T-helper 1 cell treated with Interleukin-12 subunit alpha and Interleukin-12 subunit beta and Interleukin-4 antibody, amounts not matched to agents 30 μg/mL and 1 μg/mL, for 36 hours (primary cell): Measurements from ENCODE around the gene CPNE2.

Experiments used
- H3K27ac Mint-ChIP-seq: one replicate; pipeline ENCODE4 v1.8.0; 2021; ENCODE audit warnings: mild to moderate bottlenecking, mixed read lengths
- H3K27me3 Mint-ChIP-seq: one replicate; pipeline ENCODE4 v1.8.0; 2021; ENCODE audit warnings: low read depth, mixed read lengths
- H3K36me3 Mint-ChIP-seq: one replicate; pipeline ENCODE4 v1.8.0; 2021; ENCODE audit warnings: low read depth, mixed read lengths
- H3K4me1 Mint-ChIP-seq: one replicate; pipeline ENCODE4 v1.8.0; 2021; ENCODE audit warnings: low read depth, mixed read lengths
- H3K4me3 Mint-ChIP-seq: one replicate; pipeline ENCODE4 v1.8.0; 2021; ENCODE audit warnings: mild to moderate bottlenecking, moderate library complexity, mixed read lengths
- H3K9me3 Mint-ChIP-seq: one replicate; pipeline ENCODE4 v1.8.0; 2021; ENCODE audit warnings: mixed read lengths

CPNE2 gene

GRCh38 chr16:57115514-57116182, 23.3 kb downstream of the CPNE2 start:
- no peak overlapping the region for H3K27ac Mint-ChIP-seq
- no peak overlapping the region for H3K4me3 Mint-ChIP-seq
- no peaks in the 10 kb centered on the region for H3K27me3 Mint-ChIP-seq
- H3K4me1 Mint-ChIP-seq = no peaks in the 10 kb centered on the region
- no peaks in the 10 kb centered on the region for H3K36me3 Mint-ChIP-seq
- H3K9me3 Mint-ChIP-seq = no peaks in the 10 kb centered on the region

DNA sequence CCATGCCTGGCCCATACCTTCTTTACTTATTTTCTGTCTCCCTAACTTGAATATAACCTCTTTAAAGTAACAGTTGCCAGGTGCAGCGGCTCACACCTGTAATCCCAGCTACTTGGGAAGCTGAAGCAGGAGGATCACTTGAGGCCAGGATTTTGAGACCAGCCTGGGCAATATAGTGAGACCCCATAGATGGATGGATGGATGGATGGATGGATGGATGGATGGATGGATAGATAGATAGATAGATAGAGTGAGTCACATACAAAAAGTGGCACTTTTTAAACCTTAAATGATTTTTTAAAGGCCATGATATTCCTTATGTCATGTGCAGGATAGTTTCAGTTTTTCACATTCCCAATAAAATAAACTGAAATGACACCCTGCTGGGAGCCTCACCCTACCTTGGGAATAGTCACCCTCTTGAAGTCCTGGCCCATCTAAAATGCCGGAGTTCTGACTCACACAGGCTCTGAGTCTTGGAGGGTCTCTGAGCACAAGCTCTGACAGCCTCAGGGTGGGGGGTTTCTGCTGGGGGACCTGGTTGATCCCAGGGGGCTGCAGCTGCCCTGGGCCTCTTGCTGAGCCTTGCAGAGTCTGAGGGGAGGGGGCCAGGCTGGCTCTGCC, 26.2 kb downstream of the CPNE2 start:
- H3K4me1 Mint-ChIP-seq = peaks cover 1% of the 10 kb centered on the region
- H3K27ac Mint-ChIP-seq = no peak overlapping the region
- peaks cover 3% of the 10 kb centered on the region for H3K36me3 Mint-ChIP-seq
- H3K27me3 Mint-ChIP-seq = no peaks in the 10 kb centered on the region
- H3K4me3 Mint-ChIP-seq = no peak overlapping the region
- no peaks in the 10 kb centered on the region for H3K9me3 Mint-ChIP-seq

DNA sequence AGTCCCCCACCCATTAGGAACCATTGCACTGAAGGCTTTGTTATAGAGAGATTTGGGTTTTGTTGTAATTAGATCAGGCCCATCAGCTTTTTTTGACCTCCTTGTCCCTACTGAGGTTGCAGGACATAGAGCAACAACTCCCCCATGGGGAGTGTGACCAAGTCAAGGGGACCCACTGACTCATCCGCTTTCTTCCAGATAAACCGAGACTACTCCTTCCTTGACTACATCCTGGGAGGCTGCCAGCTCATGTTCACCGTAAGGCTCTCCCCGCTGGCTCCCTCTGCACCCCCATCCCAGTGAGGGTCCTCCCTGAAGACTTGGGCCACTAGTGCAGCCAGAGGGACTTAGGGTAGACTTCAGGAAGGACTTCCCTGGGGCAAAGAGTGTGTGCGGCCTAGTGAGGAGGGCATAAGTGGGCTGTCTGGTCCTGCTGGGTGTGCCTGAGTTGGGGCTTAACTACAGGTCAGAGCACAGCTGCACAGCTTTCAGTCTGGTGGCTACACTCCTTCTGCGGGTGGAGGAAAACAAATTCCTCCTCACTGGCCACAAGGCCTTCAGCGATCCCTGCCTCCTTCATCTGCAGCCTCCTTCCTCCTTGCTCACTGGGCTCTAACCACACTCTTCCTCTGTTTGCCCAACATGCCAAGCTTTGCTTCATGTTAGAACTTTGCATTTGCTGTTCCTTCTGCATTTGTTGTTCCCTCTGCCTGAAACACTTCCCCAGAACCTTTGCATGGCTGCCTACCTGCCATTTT, 31.0 kb downstream of the CPNE2 start:
- Mint-ChIP-seq H3K36me3 (peaks cover 3% of the 10 kb centered on the region), H3K4me1 (peaks cover 30% of the 10 kb centered on the region), H3K9me3 (no peaks in the 10 kb centered on the region), H3K27ac (peak overlapping the region; percentile 15), H3K27me3 (no peaks in the 10 kb centered on the region), H3K4me3 (no peak overlapping the region)

- Mint-ChIP-seq H3K36me3 (peaks cover 3% of the 10 kb centered on the region), H3K27ac (peak overlapping the region; percentile 15), H3K27me3 (no peaks in the 10 kb centered on the region), H3K4me1 (peaks cover 37% of the 10 kb centered on the region), H3K9me3 (no peaks in the 10 kb centered on the region), H3K4me3 (no peak overlapping the region)
These were observed 31.7 kb downstream of the CPNE2 start for GRCh38 chr16:57123974-57124674.

GRCh38 chr16:57125376-57125775, 33.0 kb downstream of the CPNE2 start:
- H3K4me1 Mint-ChIP-seq = peaks cover 39% of the 10 kb centered on the region
- H3K9me3 Mint-ChIP-seq = no peaks in the 10 kb centered on the region
- H3K4me3 Mint-ChIP-seq = no peak overlapping the region
- H3K36me3 Mint-ChIP-seq = peaks cover 3% of the 10 kb centered on the region
- H3K27me3 Mint-ChIP-seq = no peaks in the 10 kb centered on the region
- no peak overlapping the region for H3K27ac Mint-ChIP-seq

GRCh38 chr16:57125969-57126368, 33.6 kb downstream of the CPNE2 start:
- H3K27me3 Mint-ChIP-seq = no peaks in the 10 kb centered on the region
- peaks cover 42% of the 10 kb centered on the region for H3K4me1 Mint-ChIP-seq
- no peak overlapping the region for H3K4me3 Mint-ChIP-seq
- H3K9me3 Mint-ChIP-seq = no peaks in the 10 kb centered on the region
- no peak overlapping the region for H3K27ac Mint-ChIP-seq
- peaks cover 3% of the 10 kb centered on the region for H3K36me3 Mint-ChIP-seq

DNA sequence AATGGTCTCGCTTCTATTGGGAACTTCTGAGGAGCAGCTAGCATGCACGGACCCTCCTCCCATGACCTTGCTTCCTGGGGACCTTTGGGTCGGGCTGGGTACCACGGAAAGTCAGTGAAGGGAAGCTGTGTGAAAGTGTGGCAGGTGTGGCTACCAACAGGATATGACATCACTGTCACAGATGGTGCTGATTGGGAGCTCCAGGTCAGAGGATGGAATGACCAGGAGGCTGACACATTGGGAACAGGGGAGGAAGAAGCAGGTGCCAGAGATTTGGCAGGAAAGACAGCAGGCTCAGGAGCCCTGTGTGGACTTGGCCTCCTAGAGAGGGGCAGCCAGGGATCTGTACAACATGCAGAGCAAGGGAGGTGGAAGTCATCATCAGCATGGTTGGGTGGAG, 34.0 kb downstream of the CPNE2 start:
- Mint-ChIP-seq H3K9me3 (no peaks in the 10 kb centered on the region), H3K27ac (peak overlapping the region; percentile 72), H3K4me1 (peaks cover 42% of the 10 kb centered on the region), H3K4me3 (no peak overlapping the region), H3K27me3 (no peaks in the 10 kb centered on the region), H3K36me3 (peaks cover under 1% of the 10 kb centered on the region)

- no peak overlapping the region for H3K4me3 Mint-ChIP-seq
- no peaks in the 10 kb centered on the region for H3K27me3 Mint-ChIP-seq
- no peaks in the 10 kb centered on the region for H3K36me3 Mint-ChIP-seq
- H3K27ac Mint-ChIP-seq = peak overlapping the region; percentile 72
- peaks cover 46% of the 10 kb centered on the region for H3K4me1 Mint-ChIP-seq
- no peaks in the 10 kb centered on the region for H3K9me3 Mint-ChIP-seq
These were observed 34.8 kb downstream of the CPNE2 start for GRCh38 chr16:57127037-57127763.

DNA sequence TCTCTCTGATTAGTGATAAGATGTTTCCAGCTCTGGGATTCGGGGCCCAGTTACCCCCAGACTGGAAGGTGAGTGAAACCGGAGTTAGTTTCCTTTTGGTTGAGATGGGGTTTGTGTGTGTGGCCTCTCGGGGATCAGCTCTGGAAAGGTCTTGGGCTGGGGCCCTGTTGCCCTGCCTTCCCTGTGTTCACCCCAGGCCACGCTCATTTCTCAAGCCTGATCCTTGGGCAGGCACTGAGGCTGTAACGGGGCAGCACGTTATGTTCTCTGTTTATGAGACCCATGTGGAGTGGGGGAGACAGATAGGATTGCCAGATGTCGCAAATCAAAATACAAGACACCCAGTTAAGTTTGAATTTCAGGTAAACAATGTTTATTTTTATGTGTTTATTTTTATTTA, 35.5 kb downstream of the CPNE2 start:
- no peaks in the 10 kb centered on the region for H3K9me3 Mint-ChIP-seq
- H3K36me3 Mint-ChIP-seq = no peaks in the 10 kb centered on the region
- H3K4me3 Mint-ChIP-seq = no peak overlapping the region
- peak overlapping the region; percentile 32 for H3K27ac Mint-ChIP-seq
- peaks cover 48% of the 10 kb centered on the region for H3K4me1 Mint-ChIP-seq
- no peaks in the 10 kb centered on the region for H3K27me3 Mint-ChIP-seq

GRCh38 chr16:57128771-57129389, 36.5 kb downstream of the CPNE2 start:
- Mint-ChIP-seq H3K4me3 (peak overlapping the region; percentile 74), H3K4me1 (peaks cover 44% of the 10 kb centered on the region), H3K27me3 (no peaks in the 10 kb centered on the region), H3K36me3 (no peaks in the 10 kb centered on the region), H3K27ac (peak overlapping the region; percentile 95), H3K9me3 (no peaks in the 10 kb centered on the region)

DNA sequence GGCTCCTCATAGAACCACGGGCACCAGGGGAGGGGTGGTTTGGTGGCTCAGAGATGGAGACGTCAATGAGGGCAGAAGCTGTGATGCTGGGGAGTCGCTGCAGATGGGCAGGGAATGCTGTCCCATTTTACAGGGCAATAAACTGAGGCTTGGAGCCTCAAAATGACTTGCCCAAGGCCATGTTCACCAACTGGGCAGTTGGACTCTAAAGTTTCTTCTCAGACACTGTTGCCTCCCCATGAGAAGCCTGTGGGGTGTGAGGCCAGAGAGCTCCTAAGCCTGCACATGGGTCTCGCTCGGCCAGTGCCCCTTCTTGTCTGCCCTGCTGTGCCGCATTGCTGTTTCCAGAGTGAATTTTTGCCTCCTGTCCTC, 38.6 kb downstream of the CPNE2 start:
- H3K27me3 Mint-ChIP-seq = no peaks in the 10 kb centered on the region
- H3K27ac Mint-ChIP-seq = no peak overlapping the region
- peaks cover 48% of the 10 kb centered on the region for H3K4me1 Mint-ChIP-seq
- H3K36me3 Mint-ChIP-seq = peaks cover 3% of the 10 kb centered on the region
- H3K4me3 Mint-ChIP-seq = no peak overlapping the region
- no peaks in the 10 kb centered on the region for H3K9me3 Mint-ChIP-seq

DNA sequence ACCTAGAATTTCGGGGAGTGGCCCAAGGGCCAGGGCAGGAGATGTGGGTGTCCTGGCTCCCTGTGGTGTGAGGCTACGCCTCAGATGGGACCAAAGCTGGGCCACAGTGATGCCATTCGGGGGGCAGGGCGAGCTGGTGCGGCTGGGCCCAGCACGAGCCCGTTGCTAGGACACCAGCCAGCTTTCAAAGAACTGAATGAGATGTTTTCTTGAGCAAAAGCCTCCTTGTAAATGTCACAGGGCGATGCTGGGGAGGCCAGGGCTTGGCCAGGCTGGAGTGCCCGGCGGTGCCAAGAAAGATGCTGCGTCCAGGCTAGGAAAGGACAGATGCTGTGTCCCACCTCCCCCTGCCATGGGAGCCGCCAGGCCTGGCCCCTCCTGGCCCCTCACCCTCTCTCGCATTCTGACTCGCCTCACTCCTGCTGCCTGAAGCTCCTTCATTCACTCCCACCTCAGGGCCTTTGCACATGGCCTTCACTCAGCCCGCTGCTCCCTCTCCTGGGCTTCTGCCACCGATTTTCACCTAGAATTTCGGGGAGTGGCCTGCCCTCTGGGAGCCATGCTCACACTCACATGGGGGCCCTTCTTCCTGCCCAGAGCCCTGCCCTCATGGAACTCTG, 39.1 kb downstream of the CPNE2 start:
- Mint-ChIP-seq H3K4me3 (no peak overlapping the region), H3K9me3 (no peaks in the 10 kb centered on the region), H3K4me1 (peaks cover 47% of the 10 kb centered on the region), H3K36me3 (peaks cover 3% of the 10 kb centered on the region), H3K27me3 (no peaks in the 10 kb centered on the region), H3K27ac (peak overlapping the region; percentile 65)

GRCh38 chr16:57132470-57132869, 40.1 kb downstream of the CPNE2 start:
- Mint-ChIP-seq H3K36me3 (peaks cover 3% of the 10 kb centered on the region), H3K4me3 (no peak overlapping the region), H3K27ac (peak overlapping the region; percentile 65), H3K9me3 (no peaks in the 10 kb centered on the region), H3K4me1 (peaks cover 43% of the 10 kb centered on the region), H3K27me3 (no peaks in the 10 kb centered on the region)
